ENCODE measurements around the gene SPAG6. TPM values are rescaled to one million over a fixed set of nuclear protein-coding genes. Genes with fewer than 3 reads are reported as not detected.

The SPAG6 gene
- total and polyA plus RNA-seq, 2 of the 8 experiments (the other 6 are each of a cell fraction or from before 2014, with no cell fraction given), result 0.14 TPM; not detected in 1

- TF ChIP-seq ATF2 (IDR thresholded peaks at IDR 0.05; ENCODE audit: low read length), result no peak
These were observed 44.1 kb upstream of the SPAG6 start (continued) for GRCh38 chr10:22301193-22301592.

All from H1 (cell line).